NOMO-1 (cell line): ENCODE results near the gene DTX1.
"Not testable (repeated sequence)": the region's sequence is repeated elsewhere in the genome, so short reads cannot be mapped to it uniquely, and the experiment has no call there.

Experiments
- DNase-seq, 2 experiments: peaks; one replicate each; lab custom pipeline; 2025; ENCODE audit not compliant: unreplicated experiment in 2 of 2; lab: John Stamatoyannopoulos, UW

The DTX1 gene

DNA sequence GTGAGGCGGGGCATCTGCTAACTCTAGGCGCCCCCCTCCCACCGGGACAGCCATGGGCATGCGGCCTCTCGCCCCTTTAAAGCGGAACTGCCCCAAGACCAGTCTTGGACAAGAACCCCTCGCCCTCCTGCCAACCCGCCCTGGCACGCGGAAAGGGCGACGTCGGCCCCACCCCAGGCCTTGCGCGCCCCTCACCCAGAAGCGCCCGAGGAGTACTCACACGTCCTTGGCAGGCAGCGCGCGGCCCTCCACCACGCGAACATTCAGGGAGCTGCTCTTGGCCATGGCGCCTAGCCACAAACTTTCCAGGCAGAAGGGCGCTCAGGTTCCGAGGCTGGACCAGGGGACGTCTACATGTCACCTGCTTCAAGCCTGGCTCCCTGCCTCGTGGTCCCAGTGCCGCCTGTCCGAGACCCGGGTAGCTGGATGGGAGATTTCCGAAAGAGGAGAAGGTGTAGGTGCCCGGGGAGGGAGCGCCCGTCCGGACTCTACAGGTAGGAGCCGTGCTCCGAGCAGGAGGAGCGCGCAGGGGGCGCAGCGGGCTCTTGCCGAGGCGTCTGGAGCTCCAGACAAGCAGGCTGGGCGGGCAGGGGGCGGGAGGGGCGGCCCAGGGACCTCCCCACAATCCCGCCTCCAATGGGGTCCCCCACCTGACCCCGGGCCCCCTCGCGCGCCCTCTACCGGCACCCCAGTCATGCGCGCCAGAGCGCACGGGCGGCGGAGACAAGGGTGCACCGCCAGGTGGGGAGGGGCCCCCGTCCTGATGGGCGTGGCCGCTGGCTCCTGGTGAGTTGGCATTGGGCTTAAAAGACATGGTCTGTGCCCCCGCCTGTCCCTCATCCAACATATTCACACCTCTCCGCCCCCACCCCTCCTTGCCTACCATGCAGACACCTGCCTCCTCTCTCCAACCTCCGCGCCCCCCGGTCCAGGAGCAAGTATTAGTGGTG is 78.9 kb downstream of the DTX1 start, which contains the start of gene RASAL1:
RASAL1 (minus strand) TSS at position 584 of the 950 bp plus-strand sequence; CDS start at position 285, 299 bp downstream.
- no peak for DNase-seq

DNA sequence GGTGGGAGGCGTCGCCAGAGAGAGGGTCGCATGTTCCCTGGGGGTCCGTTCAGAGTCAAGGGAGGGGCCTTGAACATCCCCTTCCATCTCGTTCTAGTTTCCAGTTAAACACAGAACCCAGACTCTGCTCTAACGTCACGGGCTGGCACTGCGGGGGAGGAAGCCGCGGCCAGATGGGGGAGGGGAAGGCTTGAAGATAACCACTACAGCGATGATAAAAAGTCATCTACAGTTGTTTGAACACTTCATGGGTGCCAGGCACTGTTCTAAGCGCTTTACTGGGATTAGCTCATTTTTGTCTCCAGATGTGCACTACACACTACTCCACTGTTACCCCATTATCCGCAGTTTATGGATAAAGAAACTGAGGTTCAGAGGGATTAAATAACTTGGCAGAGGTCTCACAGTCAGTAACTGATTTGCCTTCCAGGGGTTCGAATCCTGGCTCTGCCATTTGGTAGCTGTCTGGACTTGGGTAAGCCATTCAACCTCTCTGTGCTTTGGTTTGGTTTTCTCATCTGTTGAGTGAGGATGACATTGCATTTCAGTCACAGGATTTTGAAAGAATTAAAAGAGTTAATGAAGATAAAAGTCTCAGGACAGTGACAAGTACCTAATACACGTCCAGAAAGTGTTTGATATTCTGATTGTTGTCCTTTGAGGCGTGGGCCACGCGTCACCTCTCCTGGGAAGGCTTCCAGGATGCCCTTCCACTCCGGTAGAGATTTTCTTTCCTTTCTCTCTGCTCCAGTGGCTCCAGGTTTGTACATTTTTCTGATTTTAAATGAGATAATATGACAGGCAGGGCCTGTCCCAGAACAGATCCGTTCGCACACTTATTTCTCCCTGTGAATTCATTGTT is 79.8 kb downstream of the DTX1 start:
- peak in 1 of 2 experiments; percentile 7 for DNase-seq

DNA sequence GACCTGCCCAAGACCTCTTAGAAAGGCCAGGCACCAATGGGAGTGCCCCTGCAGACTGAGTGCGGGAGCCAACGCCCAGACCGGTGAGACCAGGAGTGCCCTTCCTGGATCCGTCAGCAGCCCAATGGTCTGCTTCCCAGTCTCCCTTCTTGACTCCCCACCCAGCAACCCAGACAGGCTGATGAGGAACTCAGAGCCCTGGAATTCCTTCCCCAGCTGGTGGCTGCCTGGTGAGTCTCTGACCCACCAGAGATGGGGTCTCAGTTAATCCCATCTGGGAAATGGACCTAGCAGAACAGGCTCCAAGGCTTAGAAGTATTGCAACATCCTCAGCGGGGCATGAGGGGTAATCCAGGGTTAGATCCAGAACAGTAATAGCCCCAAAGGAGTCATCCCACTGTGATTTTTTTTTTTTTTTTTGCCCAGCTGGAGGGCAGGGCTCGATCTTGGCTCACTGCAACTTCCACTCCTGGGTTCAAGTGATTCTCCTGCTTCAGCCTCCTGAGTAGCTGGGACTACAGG is 80.5 kb downstream of the DTX1 start:
- no peak for DNase-seq

DNA sequence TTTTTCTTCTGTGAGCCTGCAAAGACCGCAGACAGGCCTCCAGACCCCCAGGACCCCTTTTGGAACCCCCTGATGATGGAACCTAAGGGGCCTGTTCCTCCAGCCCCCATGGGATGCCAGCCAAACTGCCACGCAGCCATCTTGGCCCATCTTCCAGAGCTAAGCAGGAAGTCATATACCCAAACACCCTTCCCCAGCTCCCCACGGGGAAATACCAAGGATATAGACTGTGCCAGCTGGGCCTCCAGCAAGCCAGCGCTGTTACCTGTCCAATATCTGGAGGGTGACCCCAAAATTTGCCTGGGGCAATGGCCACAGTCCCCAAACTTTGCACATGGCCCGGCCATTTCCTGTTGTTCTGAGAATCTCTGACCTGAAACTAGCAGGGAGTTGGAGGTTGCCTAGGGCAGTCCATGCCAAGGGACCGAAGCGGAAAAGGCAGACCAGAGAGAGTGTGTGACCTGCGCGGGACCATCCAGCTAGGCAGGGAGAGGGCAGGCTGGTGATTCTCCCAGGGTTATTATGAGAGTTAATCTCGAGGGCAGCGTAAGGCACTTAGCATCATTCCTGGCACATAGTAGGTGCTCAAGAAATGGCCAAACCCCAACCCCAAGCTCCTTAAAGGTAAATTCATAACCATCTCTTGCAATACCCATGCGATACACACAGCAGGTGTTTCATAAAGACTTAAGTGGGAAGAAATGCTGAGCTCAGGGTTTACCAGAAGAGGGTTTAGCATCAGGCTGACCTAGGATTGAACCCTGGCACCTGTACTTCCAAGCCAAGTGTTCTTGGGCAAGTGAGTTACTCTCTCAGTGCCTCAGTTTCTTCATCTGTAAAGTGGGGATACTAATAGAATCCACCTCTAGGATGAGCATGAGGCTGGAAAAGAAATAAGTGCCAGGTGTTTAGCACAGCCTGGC is 81.6 kb downstream of the DTX1 start:
- DNase-seq: no peak

DNA sequence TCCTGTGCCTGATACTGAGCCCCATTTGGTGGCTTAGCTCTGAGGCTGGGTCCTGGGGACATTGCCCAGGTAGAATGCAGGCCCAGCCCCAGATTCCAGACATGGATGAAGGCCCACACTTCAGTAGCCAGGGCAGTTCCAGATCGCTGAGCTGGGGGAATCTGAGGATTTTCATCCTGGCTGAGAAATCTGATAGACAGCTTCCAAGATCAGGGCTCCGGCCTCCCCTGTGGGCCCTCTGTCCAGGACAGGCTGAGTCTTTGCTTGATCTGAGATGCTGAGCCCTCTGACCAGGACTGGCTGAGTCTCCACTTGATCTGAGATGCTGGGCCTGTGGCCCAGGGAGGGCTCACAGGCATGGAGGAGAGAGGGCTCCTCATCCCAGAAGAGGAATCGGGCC is 82.3 kb downstream of the DTX1 start:
- no peak for DNase-seq

DNA sequence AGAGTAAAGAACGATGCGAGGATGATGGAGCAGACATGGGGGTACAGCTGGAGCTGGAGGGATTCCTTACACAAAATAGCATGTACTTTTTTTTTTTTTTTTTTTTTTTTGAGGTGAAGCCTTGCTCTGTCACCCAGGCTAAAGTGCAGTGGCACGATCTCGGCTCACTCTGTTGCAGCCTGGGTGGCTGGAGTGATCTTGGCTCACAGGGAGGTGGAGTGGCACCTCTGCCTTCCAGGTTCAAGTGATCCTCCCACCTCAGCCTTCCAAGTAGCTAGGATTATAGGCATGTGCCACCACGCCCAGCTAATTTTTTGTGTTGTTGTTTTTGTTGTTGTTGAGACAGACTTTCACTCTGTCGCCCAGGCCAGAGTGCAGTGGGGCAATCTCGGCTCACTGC is 84.2 kb downstream of the DTX1 start:
- no peak for DNase-seq

DNA sequence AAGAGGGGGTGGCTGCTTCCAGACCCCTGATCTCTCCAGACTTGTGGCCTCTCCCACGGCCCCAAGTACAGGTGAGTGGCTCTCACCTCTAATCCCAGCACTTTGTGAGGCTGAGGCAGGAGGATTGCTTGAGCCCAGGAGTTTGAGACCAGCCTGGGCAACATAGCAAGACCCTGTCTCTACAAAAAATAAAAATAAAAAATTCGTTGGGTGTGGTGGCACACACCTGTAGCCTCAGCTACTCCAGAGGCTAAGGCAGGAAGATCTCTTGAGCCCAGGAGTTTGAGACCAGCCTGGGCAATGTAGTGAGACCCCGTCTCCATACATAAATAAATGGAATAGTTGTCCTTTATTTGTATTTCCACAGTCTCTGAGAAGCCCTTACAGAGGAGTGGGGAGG is 85.2 kb downstream of the DTX1 start:
- DNase-seq: not testable (repeated sequence)

DNA sequence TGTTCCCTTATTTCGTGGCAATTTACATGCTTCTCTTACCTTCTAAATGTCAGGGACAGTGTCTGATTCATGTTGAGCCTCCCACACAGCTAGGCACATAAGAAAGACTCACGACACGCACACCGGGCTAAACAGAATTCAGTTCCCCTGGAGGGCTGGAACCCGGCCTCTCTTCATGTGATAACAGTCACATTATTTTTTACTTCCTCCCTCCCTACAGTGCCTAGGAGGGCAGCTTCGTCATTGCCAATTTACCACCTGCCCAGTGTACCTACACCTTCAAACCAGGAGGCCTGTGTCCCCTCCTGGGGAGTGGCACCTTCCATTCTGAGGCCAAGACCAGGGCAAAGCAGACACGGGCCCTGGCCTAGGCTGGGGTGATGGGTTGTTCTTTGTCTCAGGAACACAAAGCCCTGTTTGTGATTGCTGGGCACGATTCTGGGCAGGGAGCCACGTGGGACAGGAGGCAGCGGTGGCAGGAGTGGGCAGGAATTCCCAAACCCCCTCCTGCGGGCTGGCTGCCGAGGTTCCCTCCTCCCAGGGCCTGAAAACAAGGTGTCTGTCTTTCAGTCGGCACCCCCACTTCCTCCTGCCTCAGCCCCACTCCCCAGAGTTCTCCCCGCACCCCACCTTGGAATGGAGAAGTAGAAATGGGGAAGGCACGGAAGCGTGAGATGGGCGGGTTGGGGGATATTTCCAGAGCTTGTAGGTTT is 85.8 kb downstream of the DTX1 start:
- DNase-seq: peak; percentile 79 to 83

DNA sequence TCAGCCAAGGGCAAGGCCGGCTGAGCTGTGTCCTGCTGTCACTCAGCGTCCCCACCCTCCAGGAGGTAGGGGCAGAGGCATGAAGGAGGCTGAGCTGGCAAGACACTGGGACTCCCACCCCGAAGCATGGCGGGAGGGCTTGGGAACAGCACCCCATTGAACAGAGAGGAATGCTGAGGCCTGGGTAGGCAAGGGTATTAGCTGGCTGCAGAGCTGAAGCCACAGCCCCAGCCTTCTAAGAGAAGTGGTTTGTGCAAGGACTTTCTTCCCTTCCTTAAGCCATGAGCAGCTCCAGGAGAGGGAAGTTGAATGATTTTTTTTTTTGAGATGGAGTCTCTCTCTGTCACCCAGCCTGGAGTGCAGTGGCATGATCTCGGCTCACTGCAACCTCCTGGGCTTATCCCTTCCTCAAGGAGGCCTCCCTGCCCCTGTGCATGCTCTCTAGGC is 86.4 kb downstream of the DTX1 start:
- DNase-seq: peak in 1 of 2 experiments; percentile 52

DNA sequence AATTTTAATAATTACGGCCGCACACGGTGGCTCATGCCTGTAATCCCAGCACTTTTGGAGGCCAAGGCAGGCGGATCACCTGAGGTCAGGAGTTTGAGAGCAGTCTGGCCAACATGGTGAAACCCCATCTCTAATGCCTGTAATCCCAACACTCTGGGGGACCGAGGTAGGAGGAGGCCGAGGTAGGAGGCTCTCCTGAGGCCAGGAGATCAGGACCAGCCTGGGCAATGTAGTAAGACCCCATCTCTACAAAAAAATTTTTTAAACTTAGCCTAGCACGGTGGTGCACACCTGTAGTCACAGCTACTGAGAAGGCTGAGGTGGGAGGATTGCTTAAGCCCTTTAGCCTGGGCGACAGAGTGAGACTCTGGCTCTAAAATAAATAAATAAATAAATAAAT is 87.4 kb downstream of the DTX1 start:
- no peak for DNase-seq

DNA sequence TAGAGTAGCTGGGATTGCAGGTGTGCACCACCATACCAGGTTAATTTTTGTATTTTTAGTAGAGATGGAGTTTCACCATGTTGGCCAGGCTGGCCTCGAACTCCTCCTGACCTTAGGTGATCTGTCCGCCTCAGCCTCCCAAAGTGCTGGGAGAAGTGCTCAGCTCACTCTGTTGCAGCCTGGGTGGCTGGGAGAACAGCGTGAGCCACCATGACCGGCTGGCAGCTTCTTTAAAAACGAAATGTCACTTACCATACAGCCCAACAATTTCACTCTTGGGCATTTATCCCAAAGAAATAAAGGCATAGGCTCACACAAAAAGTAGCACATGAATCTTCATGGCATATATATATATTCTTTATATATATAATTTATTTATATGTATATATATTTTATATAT is 88.3 kb downstream of the DTX1 start:
- DNase-seq: no peak

DNA sequence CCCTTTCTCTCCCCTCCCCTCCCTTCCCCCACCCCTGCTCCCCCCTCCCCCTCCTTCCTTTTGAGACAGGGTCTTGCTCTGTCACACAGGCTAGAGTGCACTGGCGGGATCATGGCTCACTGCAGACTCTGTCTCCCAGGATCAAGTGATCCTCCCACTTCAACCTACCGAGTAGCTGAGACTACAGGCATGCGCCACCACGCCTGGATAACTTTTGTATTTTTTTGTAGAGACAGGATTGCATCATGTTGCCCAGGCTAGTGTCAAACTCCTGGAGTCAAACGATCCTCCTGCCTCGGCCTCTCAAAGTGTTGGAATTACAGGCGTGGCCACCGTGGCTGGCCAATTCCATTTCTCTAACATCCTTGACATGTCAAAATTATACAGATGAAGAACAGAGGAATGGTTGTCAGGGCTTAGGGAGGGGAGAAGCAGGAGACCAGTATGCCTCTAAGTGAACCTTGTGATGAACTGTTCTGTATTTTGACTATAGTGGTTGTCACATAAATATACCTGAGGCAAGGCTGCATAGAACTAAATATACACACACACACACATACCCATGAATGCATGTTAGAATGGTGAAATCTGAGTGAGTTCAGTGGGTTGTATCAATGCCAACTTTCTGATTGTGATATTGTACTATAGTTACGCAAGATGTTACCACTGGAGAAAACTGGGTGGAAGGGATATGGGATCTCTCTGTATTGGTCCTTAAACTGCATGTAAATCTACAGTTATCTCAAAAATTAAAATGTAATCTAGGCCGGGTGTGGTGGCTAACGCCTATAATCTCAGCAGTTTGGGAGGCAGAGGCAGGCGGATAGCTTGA is 89.4 kb downstream of the DTX1 start:
- no peak for DNase-seq

DNA sequence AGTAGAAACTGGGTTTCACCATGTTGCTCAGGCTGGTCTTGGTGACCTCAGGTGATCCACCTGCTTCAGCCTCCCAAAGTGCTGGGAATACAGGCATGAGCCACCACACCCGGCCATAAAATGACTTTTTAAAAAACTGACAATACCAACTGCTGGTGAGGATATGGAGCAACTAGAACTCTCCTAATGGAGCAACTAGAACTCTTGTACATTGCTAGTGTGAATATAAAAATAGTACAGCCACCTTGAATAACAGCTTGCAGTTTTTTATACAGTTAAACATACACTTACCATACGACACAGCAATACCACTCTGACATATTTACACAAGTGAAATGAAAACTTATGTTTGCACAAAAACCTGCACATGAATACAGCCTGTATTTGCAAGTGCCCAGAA is 90.5 kb downstream of the DTX1 start:
- no peak for DNase-seq
